Calu3 (cell line): ENCODE results near the gene NAIF1. TPM values are rescaled to one million over a fixed set of nuclear protein-coding genes. Genes with fewer than 3 reads are reported as not detected.
"Not testable (repeated sequence)": the region's sequence is repeated elsewhere in the genome, so short reads cannot be mapped to it uniquely, and the experiment has no call there.

Experiments used
- BruUV-seq: library from RNA; stranded (reverse); fragments of 400-500 nt; replicated peaks from 2 replicates; lab custom pipeline; 2021; lab: Mats Ljungman, UMichigan
- CTCF ChIA-PET: fragments of 300-600 bp; sonication (Branson Sonifier 250); formaldehyde crosslinking; loops from one replicate; lab custom pipeline; 2022; ENCODE audit warnings: antibody characterized with exemption; lab: Charles Lee
- DNase-seq: peaks from one replicate; pipeline ENCODE4 v3.0.0; 2022
- H3K27ac Mint-ChIP-seq: one replicate; pipeline ENCODE4 v1.8.0; 2022; ENCODE audit warnings: mixed read lengths; ENCODE audit not compliant: unreplicated experiment
- H3K27me3 Mint-ChIP-seq: one replicate; pipeline ENCODE4 v1.8.0; 2022; ENCODE audit warnings: mixed read lengths; ENCODE audit not compliant: unreplicated experiment
- H3K36me3 Mint-ChIP-seq: one replicate; pipeline ENCODE4 v1.8.0; 2022; ENCODE audit warnings: mild to moderate bottlenecking, moderate library complexity, mixed read lengths; ENCODE audit not compliant: insufficient read depth, unreplicated experiment
- H3K4me1 Mint-ChIP-seq: one replicate; pipeline ENCODE4 v1.8.0; 2022; ENCODE audit warnings: mild to moderate bottlenecking, low read depth, mixed read lengths; ENCODE audit not compliant: unreplicated experiment
- H3K4me3 Mint-ChIP-seq: one replicate; pipeline ENCODE4 v1.8.0; 2022; ENCODE audit warnings: mild to moderate bottlenecking, low read depth, moderate library complexity, mixed read lengths; ENCODE audit not compliant: unreplicated experiment
- H3K9me3 Mint-ChIP-seq: one replicate; pipeline ENCODE4 v1.8.0; 2022; ENCODE audit warnings: low read depth, mixed read lengths; ENCODE audit not compliant: unreplicated experiment
- intact Hi-C: fragments of 100-400 bp; cut with micrococcal nuclease; formaldehyde crosslinking; loops from one replicate; pipeline ENCODE4 v1.10.0; 2022; ENCODE audit not compliant: unreplicated experiment
- total RNA-seq: library from RNA; stranded (reverse); gene quantifications from 2 replicates; pipeline ENCODE4 v1.2.3, GENCODE V29; 2022
- TF ChIP-seq, protein P1 (sequence below): fragments of 200-600 bp; IDR thresholded peaks from one replicate; pipeline ENCODE4 v1.8.0; 2022; ENCODE audit warnings: antibody characterized with exemption; ENCODE audit not compliant: unreplicated experiment

NAIF1 gene
- total RNA-seq, 1 experiment from 2014 or later = 9.0 TPM

DNA sequence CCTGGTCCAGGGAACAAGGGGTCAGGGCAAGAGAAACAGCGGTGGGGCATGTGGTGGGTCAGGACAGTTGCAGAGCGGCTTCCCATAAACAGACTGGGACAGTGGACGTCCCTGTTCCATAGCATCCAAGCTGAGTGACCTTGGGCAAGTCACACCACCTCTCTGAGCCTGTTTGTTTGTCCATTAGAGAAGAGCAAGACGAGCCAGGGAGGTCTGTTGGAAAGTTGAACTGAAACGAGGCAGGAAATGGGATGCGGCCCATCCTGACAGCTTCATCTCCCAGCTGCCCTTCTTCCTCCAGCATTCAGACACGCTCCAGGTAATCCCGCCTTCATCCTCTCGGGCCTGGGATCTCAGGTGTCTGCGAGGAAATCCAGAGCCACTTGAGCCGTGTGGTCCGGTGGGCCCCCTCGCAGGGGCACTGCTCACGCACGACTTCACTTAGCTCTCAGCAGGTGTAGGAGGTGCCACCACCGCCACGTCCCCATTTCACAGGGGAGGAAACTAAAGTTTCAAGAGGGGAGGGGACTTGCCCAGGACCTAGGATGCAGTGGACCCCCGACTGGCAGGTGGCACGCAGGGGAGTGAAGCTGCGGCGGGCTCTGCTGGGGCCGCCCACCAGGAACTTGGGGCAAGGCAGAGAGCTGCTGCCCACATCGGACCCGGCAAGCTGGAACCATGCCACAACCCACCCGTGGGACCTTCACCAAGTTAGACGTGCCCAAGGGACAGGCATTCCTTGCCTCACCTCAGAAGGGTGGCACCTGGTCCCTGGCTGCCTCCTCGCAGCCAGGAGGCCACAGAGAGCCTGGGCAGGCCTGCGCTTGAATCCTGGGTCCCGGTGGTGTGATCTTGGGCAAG, 47.4 kb upstream of the NAIF1 start:
- H3K27ac Mint-ChIP-seq = peak overlapping the region; percentile 75
- H3K27me3 Mint-ChIP-seq = no peaks in the 10 kb centered on the region
- intact Hi-C loops = no loop called here
- TSS peak; percentile 22 for BruUV-seq
- peaks cover 64% of the 10 kb centered on the region for H3K36me3 Mint-ChIP-seq
- TF ChIP-seq, protein P1, sequence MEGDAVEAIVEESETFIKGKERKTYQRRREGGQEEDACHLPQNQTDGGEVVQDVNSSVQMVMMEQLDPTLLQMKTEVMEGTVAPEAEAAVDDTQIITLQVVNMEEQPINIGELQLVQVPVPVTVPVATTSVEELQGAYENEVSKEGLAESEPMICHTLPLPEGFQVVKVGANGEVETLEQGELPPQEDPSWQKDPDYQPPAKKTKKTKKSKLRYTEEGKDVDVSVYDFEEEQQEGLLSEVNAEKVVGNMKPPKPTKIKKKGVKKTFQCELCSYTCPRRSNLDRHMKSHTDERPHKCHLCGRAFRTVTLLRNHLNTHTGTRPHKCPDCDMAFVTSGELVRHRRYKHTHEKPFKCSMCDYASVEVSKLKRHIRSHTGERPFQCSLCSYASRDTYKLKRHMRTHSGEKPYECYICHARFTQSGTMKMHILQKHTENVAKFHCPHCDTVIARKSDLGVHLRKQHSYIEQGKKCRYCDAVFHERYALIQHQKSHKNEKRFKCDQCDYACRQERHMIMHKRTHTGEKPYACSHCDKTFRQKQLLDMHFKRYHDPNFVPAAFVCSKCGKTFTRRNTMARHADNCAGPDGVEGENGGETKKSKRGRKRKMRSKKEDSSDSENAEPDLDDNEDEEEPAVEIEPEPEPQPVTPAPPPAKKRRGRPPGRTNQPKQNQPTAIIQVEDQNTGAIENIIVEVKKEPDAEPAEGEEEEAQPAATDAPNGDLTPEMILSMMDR = no peak
- no peak for DNase-seq
- no peaks in the 10 kb centered on the region for H3K9me3 Mint-ChIP-seq
- peak overlapping the region; percentile 34 for H3K4me3 Mint-ChIP-seq
- CTCF ChIA-PET = interaction anchor here (1.5 kb wide), 1 partner anchor 63 kb away, joined by 4 read pairs; no protein-coding TSS in a partner anchor
- peaks cover 16% of the 10 kb centered on the region for H3K4me1 Mint-ChIP-seq

DNA sequence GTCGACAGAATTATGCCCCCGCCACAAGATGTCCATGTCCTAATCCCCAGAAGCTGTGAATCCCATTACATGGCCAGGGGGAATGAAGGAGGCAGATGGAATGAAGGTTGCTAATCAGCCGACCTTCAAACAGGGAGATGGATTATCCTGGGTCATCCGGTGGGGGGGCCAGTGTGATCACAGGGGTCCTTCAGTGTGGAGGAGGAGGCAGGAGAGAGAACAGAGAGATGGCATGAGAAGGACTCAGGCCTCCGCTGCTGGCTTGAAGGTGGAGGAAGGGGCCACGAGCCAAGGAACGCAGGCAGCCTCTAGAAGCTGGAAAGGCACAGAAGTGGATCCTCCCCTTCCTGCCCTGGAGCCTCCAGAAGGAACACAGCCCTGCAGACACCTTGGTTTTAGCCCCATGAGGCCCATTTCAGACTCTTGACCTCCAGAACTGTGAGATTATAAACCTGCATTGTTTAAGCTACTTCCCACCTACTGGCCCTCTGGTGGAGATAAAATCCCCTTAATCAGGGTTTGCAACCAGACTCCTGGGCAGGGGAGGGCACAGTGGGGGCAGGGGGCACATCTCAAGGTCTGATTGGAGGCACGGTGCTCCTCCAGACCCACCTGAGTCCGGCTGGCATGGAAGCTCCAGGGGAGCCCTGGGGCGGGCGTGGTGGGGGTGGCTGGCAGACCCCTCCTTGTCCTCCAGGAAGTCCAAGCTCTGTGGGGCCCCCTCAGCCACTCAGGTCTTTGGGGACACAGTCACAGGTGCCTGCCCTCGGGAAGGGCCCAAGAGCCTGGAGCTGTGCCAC, 46.6 kb upstream of the NAIF1 start:
- no TSS peak for BruUV-seq
- Mint-ChIP-seq H3K4me3 (no peak overlapping the region), H3K27ac (peak overlapping the region; percentile 77), H3K4me1 (peaks cover 16% of the 10 kb centered on the region), H3K27me3 (no peaks in the 10 kb centered on the region), H3K9me3 (no peaks in the 10 kb centered on the region), H3K36me3 (peaks cover 64% of the 10 kb centered on the region)
- CTCF ChIA-PET = no interaction called here
- TF ChIP-seq, protein P1 = no peak
- no peak for DNase-seq
- intact Hi-C loops = no loop called here

DNA sequence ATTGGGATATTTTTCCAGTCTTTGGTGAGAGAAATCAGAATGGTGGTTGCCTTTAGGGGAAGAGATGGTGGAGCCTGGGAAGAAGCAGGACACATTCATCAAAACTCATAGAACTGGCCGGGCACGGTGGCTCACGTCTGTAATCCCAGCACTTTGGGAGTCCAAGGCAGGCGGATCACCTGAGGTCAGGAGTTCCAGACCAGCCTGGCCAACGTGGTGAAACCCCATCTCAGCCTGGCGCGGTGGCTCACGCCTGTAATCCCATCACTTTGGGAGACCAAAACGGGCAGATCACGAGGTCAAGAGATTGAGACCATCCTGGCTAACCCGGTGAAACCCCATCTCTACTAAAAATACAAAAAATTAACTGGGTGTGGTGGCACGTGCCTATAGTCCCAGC, 44.6 kb upstream of the NAIF1 start:
- H3K27ac Mint-ChIP-seq, intact Hi-C loops, BruUV-seq, H3K4me3 Mint-ChIP-seq, CTCF ChIA-PET, H3K9me3 Mint-ChIP-seq, DNase-seq, H3K27me3 Mint-ChIP-seq: not testable (repeated sequence)
- Mint-ChIP-seq H3K36me3 (peaks cover 69% of the 10 kb centered on the region), H3K4me1 (peaks cover 16% of the 10 kb centered on the region)

DNA sequence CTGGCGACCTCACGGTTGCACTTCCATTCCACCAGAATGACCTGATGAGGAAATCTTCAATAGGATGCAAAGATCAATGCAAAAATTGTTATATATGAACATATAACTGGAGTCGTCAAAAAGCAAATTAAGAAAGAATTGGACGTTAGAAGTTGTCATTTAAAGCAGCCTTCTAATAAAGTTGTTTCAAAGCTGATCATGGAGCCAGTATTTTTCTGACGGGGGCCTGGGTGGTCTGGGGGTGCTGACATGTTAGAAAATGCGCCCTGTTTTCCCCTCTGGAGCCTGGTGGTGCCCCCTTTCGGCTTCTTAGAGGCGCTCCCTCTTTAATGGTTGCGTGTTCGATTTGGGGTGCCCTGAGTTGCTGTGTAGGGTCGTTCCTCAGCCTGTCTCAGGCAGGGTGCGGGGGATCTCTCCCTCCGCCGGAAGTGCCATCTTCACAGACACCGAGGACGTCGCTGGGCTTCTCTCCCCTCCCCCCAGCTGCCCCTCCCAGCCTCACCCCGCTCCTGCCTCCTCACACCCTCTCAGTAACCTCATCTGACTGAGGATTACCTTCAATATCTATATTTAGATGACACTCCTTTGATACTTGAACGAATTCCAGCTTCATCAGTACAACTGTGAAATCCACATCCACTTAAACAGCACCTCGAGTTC, 42.1 kb upstream of the NAIF1 start:
- intact Hi-C loops = no loop called here
- H3K4me3 Mint-ChIP-seq = no peak overlapping the region
- no peak for DNase-seq
- no peaks in the 10 kb centered on the region for H3K4me1 Mint-ChIP-seq
- TF ChIP-seq, protein P1 = no peak
- no peaks in the 10 kb centered on the region for H3K9me3 Mint-ChIP-seq
- H3K36me3 Mint-ChIP-seq = peaks cover 64% of the 10 kb centered on the region
- CTCF ChIA-PET = no interaction called here
- no TSS peak for BruUV-seq
- no peaks in the 10 kb centered on the region for H3K27me3 Mint-ChIP-seq
- peak overlapping the region; percentile 9 for H3K27ac Mint-ChIP-seq
